Measurements from ENCODE around the gene NDUFS5.
"Not testable (repeated sequence)": the region's sequence is repeated elsewhere in the genome, so short reads cannot be mapped to it uniquely, and the experiment has no call there.

NDUFS5 gene

DNA sequence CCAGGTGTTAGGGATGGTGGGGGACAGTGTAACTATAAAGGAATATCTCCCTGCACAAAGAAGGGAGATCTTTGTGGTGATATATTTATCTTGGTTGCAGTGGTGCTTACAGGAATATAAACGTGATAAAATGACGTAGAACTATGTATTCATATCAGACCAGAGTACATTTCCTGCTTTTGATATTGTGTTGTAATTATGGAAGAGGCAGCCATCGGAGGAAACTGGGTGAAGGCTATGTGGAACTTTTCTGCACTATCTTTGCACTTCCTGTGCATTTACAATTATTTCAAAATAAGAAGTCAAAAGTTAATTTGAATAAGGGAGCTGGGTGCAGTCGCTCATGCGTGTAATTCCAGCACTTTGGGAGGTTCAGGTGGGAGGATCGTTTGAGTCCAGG lies 37.6 kb downstream of the NDUFS5 start:
- no peak for TF ChIP-seq EZH2phosphoT487 (IDR thresholded peaks at IDR 0.05; ENCODE audit: low read depth)
- TF ChIP-seq, protein P1, sequence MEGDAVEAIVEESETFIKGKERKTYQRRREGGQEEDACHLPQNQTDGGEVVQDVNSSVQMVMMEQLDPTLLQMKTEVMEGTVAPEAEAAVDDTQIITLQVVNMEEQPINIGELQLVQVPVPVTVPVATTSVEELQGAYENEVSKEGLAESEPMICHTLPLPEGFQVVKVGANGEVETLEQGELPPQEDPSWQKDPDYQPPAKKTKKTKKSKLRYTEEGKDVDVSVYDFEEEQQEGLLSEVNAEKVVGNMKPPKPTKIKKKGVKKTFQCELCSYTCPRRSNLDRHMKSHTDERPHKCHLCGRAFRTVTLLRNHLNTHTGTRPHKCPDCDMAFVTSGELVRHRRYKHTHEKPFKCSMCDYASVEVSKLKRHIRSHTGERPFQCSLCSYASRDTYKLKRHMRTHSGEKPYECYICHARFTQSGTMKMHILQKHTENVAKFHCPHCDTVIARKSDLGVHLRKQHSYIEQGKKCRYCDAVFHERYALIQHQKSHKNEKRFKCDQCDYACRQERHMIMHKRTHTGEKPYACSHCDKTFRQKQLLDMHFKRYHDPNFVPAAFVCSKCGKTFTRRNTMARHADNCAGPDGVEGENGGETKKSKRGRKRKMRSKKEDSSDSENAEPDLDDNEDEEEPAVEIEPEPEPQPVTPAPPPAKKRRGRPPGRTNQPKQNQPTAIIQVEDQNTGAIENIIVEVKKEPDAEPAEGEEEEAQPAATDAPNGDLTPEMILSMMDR (IDR thresholded peaks at IDR 0.05; ENCODE audit: low read depth, low read length) = no peak
- Histone ChIP-seq H3K27ac (ENCODE audit: low read length) (no peak overlapping the region), H3K4me2 (ENCODE audit: low read length) (no peak overlapping the region), H3K9me3 (ENCODE audit: insufficient read depth, low read length) (no peaks in the 10 kb centered on the region), H3K27me3 (ENCODE audit: low read depth, low read length) (no peaks in the 10 kb centered on the region), H3K4me3 (ENCODE audit: low read length) (no peak overlapping the region), H3K4me1 (ENCODE audit: low read length) (no peaks in the 10 kb centered on the region), H3K36me3 (replicated peaks; ENCODE audit: low read depth, low read length) (no peaks in the 10 kb centered on the region), H4K20me1 (ENCODE audit: insufficient read depth, low read length) (no peaks in the 10 kb centered on the region), H3K9ac (ENCODE audit: low read length) (no peak overlapping the region), H2AFZ (ENCODE audit: low read depth, low read length) (no peak overlapping the region), H3K79me2 (ENCODE audit: low read length) (no peaks in the 10 kb centered on the region)

- TF ChIP-seq, protein P1 (IDR thresholded peaks at IDR 0.05; ENCODE audit: low read depth, low read length) = no peak
- no peak for TF ChIP-seq EZH2phosphoT487 (IDR thresholded peaks at IDR 0.05; ENCODE audit: low read depth)
- no peak overlapping the region for H2AFZ ChIP-seq (ENCODE audit: low read depth, low read length)
- no peak overlapping the region for H3K4me2 ChIP-seq (ENCODE audit: low read length)
- no peak overlapping the region for H3K9ac ChIP-seq (ENCODE audit: low read length)
- H4K20me1 ChIP-seq (ENCODE audit: insufficient read depth, low read length) = no peaks in the 10 kb centered on the region
- no peaks in the 10 kb centered on the region for H3K79me2 ChIP-seq (ENCODE audit: low read length)
- no peak overlapping the region for H3K4me3 ChIP-seq (ENCODE audit: low read length)
- H3K27me3 ChIP-seq (ENCODE audit: low read depth, low read length) = no peaks in the 10 kb centered on the region
- H3K9me3 ChIP-seq (ENCODE audit: insufficient read depth, low read length) = no peaks in the 10 kb centered on the region
- H3K27ac ChIP-seq (ENCODE audit: low read length) = no peak overlapping the region
- H3K4me1 ChIP-seq (ENCODE audit: low read length) = no peaks in the 10 kb centered on the region
- H3K36me3 ChIP-seq (replicated peaks; ENCODE audit: low read depth, low read length) = no peaks in the 10 kb centered on the region
Observed at GRCh38 chr1:39065542-39065941, 39.4 kb downstream of the NDUFS5 start.

DNA sequence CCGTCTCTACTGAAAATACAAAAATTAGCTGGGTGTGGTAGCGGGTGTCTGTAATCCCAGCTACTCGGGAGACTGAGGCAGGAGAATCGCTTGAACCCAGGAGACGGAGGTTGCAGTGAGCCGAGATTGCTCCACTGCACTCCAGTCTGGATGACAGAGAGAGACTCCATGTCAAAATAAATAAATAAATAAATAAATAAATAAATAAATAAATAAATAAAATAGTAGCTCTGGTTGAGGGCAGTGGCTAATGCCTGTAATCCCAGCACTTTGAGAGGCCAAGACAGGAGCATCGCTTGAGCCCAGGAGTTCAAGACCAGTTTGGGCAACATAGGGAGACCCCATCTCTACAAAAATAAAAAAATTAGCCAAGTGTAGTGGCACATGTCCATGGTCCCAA lies 42.1 kb downstream of the NDUFS5 start:
- not testable (repeated sequence) for H3K36me3 ChIP-seq (replicated peaks; ENCODE audit: low read depth, low read length); H3K27me3 ChIP-seq (ENCODE audit: low read depth, low read length); H3K9ac ChIP-seq (ENCODE audit: low read length); H3K4me1 ChIP-seq (ENCODE audit: low read length); H3K4me2 ChIP-seq (ENCODE audit: low read length); H2AFZ ChIP-seq (ENCODE audit: low read depth, low read length); H3K79me2 ChIP-seq (ENCODE audit: low read length); H3K27ac ChIP-seq (ENCODE audit: low read length); H3K4me3 ChIP-seq (ENCODE audit: low read length); H3K9me3 ChIP-seq (ENCODE audit: insufficient read depth, low read length); H4K20me1 ChIP-seq (ENCODE audit: insufficient read depth, low read length)

DNA sequence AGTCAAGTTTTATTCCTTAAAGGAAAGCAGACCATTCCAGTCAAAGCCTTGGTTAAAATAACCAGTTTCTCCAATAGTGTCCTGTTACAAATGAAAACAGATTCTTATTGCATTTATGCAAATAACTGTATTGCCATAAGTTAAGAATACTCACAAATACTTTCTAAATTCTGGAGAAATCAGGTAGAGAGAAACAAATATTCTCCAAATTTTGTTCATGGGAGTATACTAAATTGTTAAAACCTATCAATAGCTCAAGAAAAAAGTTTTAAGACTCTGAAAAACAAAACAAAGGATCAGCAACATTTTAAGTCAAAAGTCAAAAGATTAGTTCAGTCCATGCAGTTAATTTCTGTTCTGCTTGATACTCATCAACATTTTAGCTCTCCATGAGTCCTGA lies 45.4 kb downstream of the NDUFS5 start:
- H3K4me3 ChIP-seq (ENCODE audit: low read length); H3K27ac ChIP-seq (ENCODE audit: low read length); H3K36me3 ChIP-seq (replicated peaks; ENCODE audit: low read depth, low read length); H3K9me3 ChIP-seq (ENCODE audit: insufficient read depth, low read length); H4K20me1 ChIP-seq (ENCODE audit: insufficient read depth, low read length); H3K9ac ChIP-seq (ENCODE audit: low read length); H3K27me3 ChIP-seq (ENCODE audit: low read depth, low read length); H3K4me2 ChIP-seq (ENCODE audit: low read length); H3K79me2 ChIP-seq (ENCODE audit: low read length); H3K4me1 ChIP-seq (ENCODE audit: low read length); H2AFZ ChIP-seq (ENCODE audit: low read depth, low read length): not testable (repeated sequence)

DNA sequence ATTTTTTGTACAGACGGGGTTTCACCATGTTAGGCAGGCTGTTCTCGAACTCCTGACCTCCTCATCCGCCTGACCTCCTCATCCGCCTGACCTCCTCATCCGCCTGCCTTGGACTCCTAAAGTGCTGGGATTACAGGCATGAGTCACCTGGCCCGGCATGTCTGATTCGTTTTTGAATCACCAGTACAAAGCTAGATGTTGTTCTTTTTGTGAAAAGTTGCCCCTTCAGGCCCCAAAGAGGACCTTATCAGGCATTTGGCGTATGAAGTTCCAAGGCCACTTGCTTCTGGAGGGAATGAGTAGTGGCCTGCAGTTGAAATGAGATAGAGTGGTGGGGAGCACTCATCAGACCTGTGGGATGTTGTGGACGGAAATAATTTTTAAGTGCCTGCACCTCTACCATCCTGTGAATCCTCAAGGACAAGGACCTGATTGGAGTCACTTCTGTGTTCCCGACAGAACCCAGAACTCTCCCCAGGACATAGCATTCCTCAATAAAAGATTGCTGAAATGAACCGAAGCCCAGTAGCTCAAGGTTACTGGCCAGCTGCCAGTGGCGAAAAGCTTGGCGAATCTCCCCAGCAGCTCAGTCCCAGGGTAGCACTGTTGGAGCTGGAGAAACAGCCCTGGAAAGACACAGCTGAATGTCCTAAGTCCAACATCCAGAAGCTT lies 50.1 kb downstream of the NDUFS5 start:
- Histone ChIP-seq H4K20me1 (ENCODE audit: insufficient read depth, low read length) (no peaks in the 10 kb centered on the region), H3K4me3 (ENCODE audit: low read length) (no peak overlapping the region), H3K79me2 (ENCODE audit: low read length) (no peaks in the 10 kb centered on the region), H3K27me3 (ENCODE audit: low read depth, low read length) (no peaks in the 10 kb centered on the region), H3K9ac (ENCODE audit: low read length) (no peak overlapping the region), H3K36me3 (replicated peaks; ENCODE audit: low read depth, low read length) (no peaks in the 10 kb centered on the region), H3K27ac (ENCODE audit: low read length) (no peak overlapping the region), H2AFZ (ENCODE audit: low read depth, low read length) (no peak overlapping the region), H3K4me2 (ENCODE audit: low read length) (no peak overlapping the region), H3K4me1 (ENCODE audit: low read length) (no peaks in the 10 kb centered on the region), H3K9me3 (ENCODE audit: insufficient read depth, low read length) (no peaks in the 10 kb centered on the region)
- no peak for TF ChIP-seq EZH2phosphoT487 (IDR thresholded peaks at IDR 0.05; ENCODE audit: low read depth)
- TF ChIP-seq, protein P1 (IDR thresholded peaks at IDR 0.05; ENCODE audit: low read depth, low read length) = no peak

All from OCI-LY3 (cell line).